GM18861 (cell line): ENCODE results near the gene FER.
"Not testable (repeated sequence)": the region's sequence is repeated elsewhere in the genome, so short reads cannot be mapped to it uniquely, and the experiment has no call there.

Experiments
- ATAC-seq: cut with Tn5 transposase; IDR thresholded peaks from one replicate; pipeline ENCODE4 v1.9.1; 2021; ENCODE audit not compliant: unreplicated experiment

The FER gene

GRCh38 chr5:108947164-108947563 lies 199.5 kb downstream of the FER start:
- ATAC-seq = no peak

- no peak for ATAC-seq
Measured at GRCh38 chr5:108950276-108950675, 202.6 kb downstream of the FER start.

- no peak for ATAC-seq
Measured at GRCh38 chr5:108953940-108954339, 206.2 kb downstream of the FER start.

GRCh38 chr5:108957333-108957732 lies 209.6 kb downstream of the FER start:
- ATAC-seq = no peak

GRCh38 chr5:108966910-108967309 lies 219.2 kb downstream of the FER start:
- no peak for ATAC-seq

GRCh38 chr5:108974594-108974993 lies 226.9 kb downstream of the FER start:
- no peak for ATAC-seq

GRCh38 chr5:108975697-108976096 lies 228.0 kb downstream of the FER start:
- no peak for ATAC-seq

GRCh38 chr5:108983461-108984092 lies 235.9 kb downstream of the FER start:
- no peak for ATAC-seq

GRCh38 chr5:108989761-108990392 lies 242.2 kb downstream of the FER start:
- no peak for ATAC-seq

- not testable (repeated sequence) for ATAC-seq
Measured at GRCh38 chr5:108992396-108993085, 244.8 kb downstream of the FER start.

- ATAC-seq = not testable (repeated sequence)
Measured at GRCh38 chr5:108993440-108993839, 245.7 kb downstream of the FER start.

GRCh38 chr5:108997720-108998119 lies 250.0 kb downstream of the FER start:
- ATAC-seq = no peak

- ATAC-seq = no peak
Measured at GRCh38 chr5:108998216-108998615, 250.5 kb downstream of the FER start.

GRCh38 chr5:109003928-109004327 lies 256.2 kb downstream of the FER start:
- no peak for ATAC-seq

- ATAC-seq = no peak
Measured at GRCh38 chr5:109005297-109006009, 257.8 kb downstream of the FER start.

- ATAC-seq = no peak
Measured at GRCh38 chr5:109006129-109006528, 258.4 kb downstream of the FER start.

GRCh38 chr5:109016300-109016699 lies 268.6 kb downstream of the FER start:
- ATAC-seq = peak; percentile 62

- ATAC-seq = no peak
Measured at GRCh38 chr5:109022056-109022455, 274.4 kb downstream of the FER start.

- ATAC-seq = not testable (repeated sequence)
Measured at GRCh38 chr5:109025729-109026128, 278.0 kb downstream of the FER start.

- ATAC-seq = no peak
Measured at GRCh38 chr5:109027983-109028607, 280.4 kb downstream of the FER start.

GRCh38 chr5:109028608-109029299 lies 281.1 kb downstream of the FER start:
- peak; percentile 71 for ATAC-seq
